HG03196 (cell line): ENCODE results near the gene LMF1.
"Not testable (repeated sequence)": the region's sequence is repeated elsewhere in the genome, so short reads cannot be mapped to it uniquely, and the experiment has no call there.

Experiments used
- ATAC-seq: cut with Tn5 transposase; IDR thresholded peaks from one replicate; pipeline ENCODE4 v1.9.1; 2021; ENCODE audit not compliant: unreplicated experiment

Gene LMF1

DNA sequence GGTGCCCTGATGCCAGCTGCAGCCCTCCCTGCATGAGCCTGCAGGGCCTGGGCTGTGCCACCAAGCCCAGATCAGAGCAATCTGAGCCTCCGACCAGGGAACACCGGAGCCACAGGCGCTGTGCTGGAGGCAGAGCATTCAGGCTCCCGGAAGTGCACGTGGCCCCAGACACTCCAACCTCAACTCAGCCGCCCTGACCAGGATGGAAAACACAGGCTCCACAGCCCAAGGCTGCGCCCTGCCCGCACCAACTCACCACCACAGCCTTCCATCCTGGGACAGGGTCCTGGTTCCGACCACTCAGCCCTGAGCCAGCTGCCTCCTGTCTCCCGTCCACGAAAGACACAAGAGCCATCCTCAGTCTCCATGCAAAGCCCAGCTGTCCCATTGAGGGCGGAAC, 18.5 kb downstream of the LMF1 start:
- ATAC-seq, result no peak

DNA sequence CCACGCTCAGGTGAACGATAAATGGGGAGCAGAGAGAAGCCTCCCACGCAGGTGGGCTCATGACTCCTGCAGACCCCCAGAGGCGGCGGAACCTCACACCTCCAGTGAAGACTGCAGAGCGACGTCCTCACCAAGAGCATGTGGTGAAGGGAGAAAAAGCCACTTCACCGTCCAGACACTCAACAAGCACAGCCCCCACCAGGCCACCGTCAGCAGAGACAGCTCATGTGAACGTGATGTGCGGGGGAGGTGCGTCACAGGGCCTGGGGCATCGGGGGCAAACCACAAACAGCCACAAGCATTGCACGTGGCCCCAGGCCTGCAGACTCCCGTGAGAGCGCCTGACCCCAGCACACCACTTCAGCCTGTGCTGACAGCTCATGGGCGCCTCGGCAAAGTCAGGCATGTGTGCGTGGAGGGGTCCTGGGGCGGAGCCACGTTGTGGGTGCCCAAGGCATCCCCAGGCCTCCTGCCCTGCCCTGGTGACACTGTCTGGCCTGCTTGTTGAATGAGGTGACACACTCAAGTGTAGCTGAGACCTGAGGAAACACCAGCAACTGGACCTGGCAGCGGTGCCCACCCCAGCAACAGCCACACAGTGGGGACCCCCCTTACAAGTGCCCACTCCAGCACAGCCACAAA, 19.0 kb downstream of the LMF1 start:
- no peak for ATAC-seq

DNA sequence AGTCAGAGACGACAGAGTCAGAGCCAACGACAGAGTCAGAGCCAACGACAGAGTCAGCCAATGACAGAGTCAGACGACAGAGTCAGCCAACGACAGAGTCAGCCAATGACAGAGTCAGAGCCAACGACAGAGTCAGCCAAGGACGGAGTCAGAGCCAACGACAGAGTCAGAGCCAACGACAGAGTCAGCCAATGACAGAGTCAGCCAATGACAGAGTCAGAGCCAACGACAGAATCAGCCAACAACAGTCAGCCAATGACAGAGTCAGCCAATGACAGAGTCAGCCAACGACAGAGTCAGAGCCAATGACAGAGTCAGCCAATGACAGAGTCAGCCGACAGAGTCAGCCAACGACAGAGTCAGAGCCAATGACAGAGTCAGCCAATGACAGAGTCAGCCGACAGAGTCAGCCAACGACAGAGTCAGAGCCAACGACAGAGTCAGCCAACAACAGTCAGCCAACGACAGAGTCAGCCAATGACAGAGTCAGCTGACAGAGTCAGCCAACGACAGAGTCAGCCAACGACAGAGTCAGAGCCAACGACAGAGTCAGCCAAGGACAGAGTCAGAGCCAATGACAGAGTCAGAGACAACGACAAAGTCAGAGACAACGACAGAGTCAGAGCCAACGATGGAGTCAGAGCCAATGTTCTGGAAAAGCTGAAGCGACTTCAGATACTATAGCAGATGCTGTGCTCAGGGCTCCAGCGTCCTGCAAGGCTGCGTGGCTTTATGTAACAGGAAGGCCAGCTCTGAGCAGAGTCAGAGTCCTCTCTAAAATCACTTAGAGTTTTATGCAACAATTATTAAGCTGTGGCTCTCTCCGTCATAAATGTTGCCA, 19.8 kb downstream of the LMF1 start:
- ATAC-seq, result not testable (repeated sequence)

GRCh38 chr16:948767-949166, 22.0 kb downstream of the LMF1 start:
- not testable (repeated sequence) for ATAC-seq

- not testable (repeated sequence) for ATAC-seq
These were observed 22.9 kb downstream of the LMF1 start for GRCh38 chr16:947922-948303.

DNA sequence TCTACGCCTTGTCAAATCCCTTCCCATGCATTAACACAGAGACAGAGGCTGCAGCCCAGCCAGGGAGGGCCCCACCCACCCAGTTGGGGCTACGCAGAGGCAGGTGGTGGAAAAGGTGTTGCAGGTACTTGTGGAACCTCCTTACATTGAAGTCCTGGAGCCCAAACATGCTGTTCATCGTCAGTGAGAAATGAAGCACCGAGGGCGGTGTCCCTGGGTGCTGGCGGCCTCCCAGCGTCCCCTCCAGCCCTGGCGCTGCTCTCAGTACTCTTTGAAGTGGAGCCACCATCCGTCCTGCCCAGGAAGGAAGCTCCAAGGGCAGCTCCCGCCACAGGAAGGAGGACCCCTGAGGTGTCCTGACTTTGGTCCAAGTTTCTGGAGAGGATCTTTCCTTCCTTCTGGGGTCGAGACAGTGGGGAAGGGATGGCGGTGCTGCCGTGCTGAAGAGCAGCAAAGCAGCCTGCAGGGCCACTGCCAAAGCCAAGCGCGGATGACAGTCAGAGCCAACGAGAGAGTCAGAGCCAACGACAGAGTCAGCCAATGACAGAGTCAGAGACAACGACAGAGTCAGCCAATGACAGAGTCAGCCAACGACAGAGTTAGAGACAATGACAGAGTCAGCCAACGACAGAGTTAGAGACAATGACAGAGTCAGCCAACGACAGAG, 23.4 kb downstream of the LMF1 start:
- ATAC-seq, result no peak

GRCh38 chr16:946048-946395, 24.8 kb downstream of the LMF1 start:
- ATAC-seq, result no peak

- no peak for ATAC-seq
These were observed 25.3 kb downstream of the LMF1 start for GRCh38 chr16:945271-946047.

GRCh38 chr16:943971-944370, 26.8 kb downstream of the LMF1 start:
- no peak for ATAC-seq

GRCh38 chr16:942436-943060, 28.2 kb downstream of the LMF1 start:
- no peak for ATAC-seq

DNA sequence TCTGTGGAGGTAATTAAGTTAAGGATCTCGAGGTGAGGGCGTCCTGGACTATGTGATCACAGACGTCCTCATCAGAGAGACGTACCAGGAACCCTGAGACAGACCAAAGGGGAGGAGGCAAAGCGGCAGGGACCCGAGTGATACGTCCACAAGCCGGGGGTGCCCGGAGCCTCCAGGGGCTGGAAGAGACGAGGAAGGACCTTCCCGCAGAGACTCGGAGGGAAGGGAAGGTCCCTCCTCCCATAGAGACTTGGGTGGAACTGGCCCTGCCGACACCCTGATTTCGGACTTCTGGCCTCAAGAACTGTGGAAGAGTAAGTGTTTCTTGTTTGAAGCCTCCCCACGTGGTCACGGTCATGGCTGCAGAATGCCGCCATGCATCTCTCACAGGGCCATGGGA, 30.8 kb downstream of the LMF1 start:
- no peak for ATAC-seq

DNA sequence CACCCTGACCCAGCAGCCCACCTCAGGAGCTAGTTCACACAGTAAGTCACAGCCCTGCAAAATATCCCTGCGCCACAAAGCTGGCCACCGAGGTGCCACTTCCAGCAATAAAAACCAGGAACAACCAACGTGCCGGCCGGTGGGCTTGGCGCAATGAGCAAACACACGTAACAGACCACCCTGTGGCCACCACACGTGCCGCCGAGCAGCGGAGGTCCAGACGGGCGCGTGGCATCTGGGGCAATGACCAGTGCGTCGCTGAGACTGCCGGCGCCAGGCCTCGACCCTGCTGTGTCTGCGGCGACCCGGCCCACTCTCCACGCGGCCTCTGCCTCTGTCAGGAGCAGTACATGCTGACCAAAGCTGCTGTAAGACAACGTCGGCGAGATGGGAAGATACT, 31.5 kb downstream of the LMF1 start:
- no peak for ATAC-seq

DNA sequence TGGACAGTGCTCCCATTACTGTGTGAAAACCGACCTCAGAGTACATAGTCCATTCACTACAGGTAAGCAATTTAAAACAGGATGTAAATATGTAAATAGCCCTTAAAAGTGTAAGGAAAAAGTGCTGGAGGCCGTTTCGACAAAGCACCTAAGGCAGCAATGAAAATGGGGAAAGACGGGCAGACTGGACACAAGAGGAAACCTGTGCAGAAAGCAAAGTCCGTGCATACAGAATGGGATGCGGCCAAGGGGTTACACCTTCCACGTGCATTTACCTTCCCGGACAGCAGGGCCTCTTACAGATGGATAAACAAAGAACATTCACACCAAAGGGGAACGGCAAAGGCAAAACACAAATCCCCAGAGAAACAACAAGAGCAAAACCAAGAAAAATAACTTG, 32.0 kb downstream of the LMF1 start:
- no peak for ATAC-seq

DNA sequence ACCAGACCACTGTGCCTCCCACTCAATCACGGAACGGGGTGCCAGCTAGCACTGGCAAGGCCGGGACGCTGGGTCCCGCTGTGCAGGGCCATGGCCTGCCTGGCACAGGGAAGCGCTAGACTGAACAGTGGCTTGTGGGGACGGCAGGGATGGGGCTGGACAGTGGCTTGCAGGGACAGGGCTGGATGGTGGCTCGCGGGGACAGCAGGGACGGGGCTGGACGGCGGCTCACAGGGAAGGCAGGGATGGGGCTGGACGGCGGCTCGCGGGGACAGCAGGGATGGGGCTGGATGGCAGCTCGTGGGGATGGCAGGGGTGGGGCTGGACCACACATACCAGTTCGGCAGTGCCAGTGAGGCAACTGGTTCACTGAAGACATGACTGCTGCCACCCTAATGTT, 32.6 kb downstream of the LMF1 start:
- ATAC-seq, result no peak

GRCh38 chr16:937723-938122, 33.1 kb downstream of the LMF1 start:
- no peak for ATAC-seq

DNA sequence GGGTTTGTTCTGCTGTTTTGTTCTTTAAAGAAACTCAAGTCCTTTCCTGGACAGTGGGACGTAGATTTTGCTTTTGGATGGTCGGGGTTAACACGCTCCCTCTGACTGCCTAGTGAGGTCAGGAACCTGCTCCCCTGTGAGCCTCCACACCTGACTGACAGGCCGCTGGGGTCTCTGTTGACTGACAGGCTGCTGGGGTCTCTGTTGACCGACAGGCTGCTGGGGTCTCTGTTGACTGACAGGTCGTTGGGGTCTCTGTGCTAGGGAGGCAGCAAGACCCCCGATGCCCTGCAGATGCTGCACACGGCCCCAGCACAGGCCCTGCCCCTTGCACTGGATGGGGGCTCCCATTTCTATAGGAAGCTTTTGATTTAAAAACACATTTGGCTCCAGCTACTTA, 33.5 kb downstream of the LMF1 start:
- ATAC-seq, result no peak

DNA sequence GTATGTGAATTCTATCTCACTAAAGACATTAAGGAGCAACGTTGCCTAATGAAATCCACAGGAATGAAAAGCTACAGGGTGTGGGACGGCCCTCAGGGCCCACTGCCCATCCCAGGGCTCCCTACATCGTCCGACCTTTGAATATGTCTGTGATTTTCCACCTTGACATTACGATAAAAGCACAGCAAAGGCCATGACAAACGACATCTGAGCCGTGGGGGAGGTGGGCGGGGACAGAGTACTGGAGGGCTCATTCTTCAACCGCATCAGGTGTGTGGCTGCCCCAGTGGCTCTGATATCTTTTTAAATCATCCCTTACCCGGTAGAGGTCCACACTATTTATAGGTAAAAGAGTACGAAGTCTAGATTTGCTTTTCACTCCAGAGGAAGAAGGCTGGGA, 35.1 kb downstream of the LMF1 start:
- ATAC-seq, result no peak

DNA sequence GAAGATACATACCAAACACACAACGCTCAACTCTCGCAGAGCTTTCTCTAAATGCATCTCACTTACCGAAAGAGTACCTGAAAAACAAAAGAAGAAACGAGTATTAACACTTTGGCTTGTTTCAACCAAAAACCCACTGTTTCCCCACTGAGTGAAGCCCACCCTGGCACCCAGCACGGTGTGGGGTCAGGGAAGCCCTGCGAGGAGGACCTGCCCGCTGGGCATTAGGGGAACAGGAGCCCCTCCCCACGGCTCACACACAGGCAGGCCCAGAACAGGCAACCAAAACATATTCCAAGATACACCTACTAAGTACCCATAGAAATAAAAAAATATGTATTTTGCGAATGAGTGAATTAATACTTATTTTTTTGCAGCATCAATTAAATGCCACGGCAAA, 36.6 kb downstream of the LMF1 start:
- ATAC-seq, result no peak

- ATAC-seq, result no peak
These were observed 37.2 kb downstream of the LMF1 start for GRCh38 chr16:933581-933980.

DNA sequence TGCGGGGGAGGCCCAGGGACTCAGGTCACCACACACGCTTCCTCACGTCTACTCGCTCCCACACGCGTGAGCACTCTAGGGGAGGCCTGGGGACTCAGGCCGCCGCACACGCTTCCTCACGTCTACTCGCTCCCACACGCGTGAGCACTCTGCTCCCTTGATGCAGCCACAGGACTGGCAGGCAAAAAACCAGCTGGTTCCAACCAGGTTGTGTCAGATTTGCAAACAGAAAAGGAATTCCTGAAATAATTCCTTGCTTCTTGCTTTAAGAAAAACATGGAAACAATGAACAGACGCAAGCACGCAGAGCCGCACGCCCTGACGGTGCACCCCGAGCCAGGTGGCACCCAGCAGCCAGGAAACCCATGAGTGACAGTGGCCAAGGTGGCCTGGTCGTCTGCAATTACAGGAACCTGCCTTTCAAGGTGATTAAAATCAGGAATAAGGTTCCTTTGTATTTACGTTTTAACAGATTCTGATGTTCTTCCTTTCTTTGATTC, 37.9 kb downstream of the LMF1 start:
- no peak for ATAC-seq
